B cell (primary cell): Measurements from ENCODE around the gene LRCOL1. TPM values are rescaled to one million over a fixed set of nuclear protein-coding genes. Genes with fewer than 3 reads are reported as not detected.

Experiments
- ATAC-seq: fragments of 200-7000 bp; cut with Tn5 transposase; one replicate; pipeline ENCODE4 v1.10.0; 2021; ENCODE audit warnings: low read depth, mild to moderate bottlenecking, moderate number of reproducible peaks, moderate library complexity
- CTCF ChIA-PET: fragments of 350-600 bp; sonication (Branson Sonifier 250); formaldehyde crosslinking; loops from one replicate; lab custom pipeline; 2021; ENCODE audit warnings: antibody characterized with exemption, inconsistent platforms; lab: Charles Lee
- POLR2A ChIA-PET: fragments of 350-600 bp; sonication (Branson Sonifier 250); formaldehyde crosslinking; loops from one replicate; lab custom pipeline; 2021; ENCODE audit warnings: antibody characterized with exemption; lab: Charles Lee
- DNase-seq: peaks from one replicate; pipeline ENCODE4 v3.0.0; 2013
- H2AFZ ChIP-seq: 2 replicates; pipeline ENCODE4 v1.6.1; 2012; ENCODE audit warnings: mild to moderate bottlenecking, low read depth, low read length; ENCODE audit not compliant: insufficient read depth, poor library complexity, severe bottlenecking
- H3K27ac ChIP-seq, 2 donors: 1 replicate in 1 of 2; 2 replicates in 1 of 2; pipeline ENCODE4 v1.5.1; 2012 to 2013; ENCODE audit warnings: low read length in 2 of 2, mild to moderate bottlenecking in 2 of 2, moderate library complexity in 1 of 2
- H3K27me3 ChIP-seq, 4 experiments: fragments of 200-600 bp in 1 of 4; sonication (generic) in 1 of 4; replicated peaks in 1 of 4; 1 replicate in 2 of 4; 2 replicates in 2 of 4; pipeline versions ENCODE4 v1.6.1 to v1.7.0; 2013 to 2016; ENCODE audit warnings: low read length in 3 of 4, mild to moderate bottlenecking in 2 of 4, mixed read lengths in 1 of 4, moderate library complexity in 1 of 4; ENCODE audit not compliant: insufficient read depth in 4 of 4, control insufficient read depth in 3 of 4; ENCODE audit errors: control extremely low read depth in 1 of 4
- H3K36me3 ChIP-seq, 2 experiments: replicated peaks in 1 of 2; 1 replicate in 1 of 2; 2 replicates in 1 of 2; pipeline versions ENCODE4 v1.6.1 to v1.7.1; 2013; ENCODE audit warnings: low read length in 1 of 2; ENCODE audit not compliant: insufficient read depth in 2 of 2, control insufficient read depth in 1 of 2; ENCODE audit errors: control extremely low read depth in 1 of 2, extremely low read depth in 1 of 2
- H3K4me1 ChIP-seq, 2 donors: fragments of 200-600 bp in 1 of 2; sonication (generic) in 1 of 2; 1 replicate in 1 of 2; 2 replicates in 1 of 2; pipeline versions ENCODE4 v1.5.1 to v1.6.1; 2013 to 2017; ENCODE audit warnings: low read length in 2 of 2; ENCODE audit not compliant: control insufficient read depth in 2 of 2, insufficient read depth in 2 of 2
- H3K4me2 ChIP-seq: replicated peaks from 2 replicates; pipeline ENCODE3; 2012; ENCODE audit warnings: mild to moderate bottlenecking, low read depth, low read length; ENCODE audit not compliant: poor library complexity, severe bottlenecking
- H3K4me3 ChIP-seq, 5 experiments: fragments of 200-600 bp in 1 of 5; sonication (generic) in 1 of 5; 1 replicate in 3 of 5; 2 replicates in 2 of 5; pipeline versions ENCODE4 v1.5.1 to v1.7.0; 2011 to 2016; ENCODE audit warnings: low read length in 4 of 5, mild to moderate bottlenecking in 4 of 5, low read depth in 2 of 5, control low read depth in 1 of 5, moderate library complexity in 1 of 5; ENCODE audit not compliant: insufficient read depth in 1 of 5; ENCODE audit errors: control extremely low read depth in 1 of 5, extremely low read depth in 1 of 5
- H3K79me2 ChIP-seq: fragments of 200-600 bp; sonication (generic); one replicate; pipeline ENCODE4 v1.6.0; 2016; ENCODE audit warnings: low read length; ENCODE audit not compliant: control insufficient read depth, insufficient read depth
- H3K9ac ChIP-seq: fragments of 200-600 bp; sonication (generic); 2 replicates; pipeline ENCODE4 v1.6.1; 2017; ENCODE audit warnings: mild to moderate bottlenecking, low read length, moderate library complexity
- H3K9me3 ChIP-seq, 3 donors: one replicate each; pipeline versions ENCODE4 v1.6.1 to v1.7.1; 2013; ENCODE audit warnings: low read length in 2 of 3; ENCODE audit not compliant: control insufficient read depth in 2 of 3, insufficient read depth in 1 of 3; ENCODE audit errors: control extremely low read depth in 1 of 3
- H4K20me1 ChIP-seq: 2 replicates; pipeline ENCODE4 v1.6.0; 2012; ENCODE audit warnings: mild to moderate bottlenecking, low read length; ENCODE audit not compliant: insufficient read depth, control insufficient read depth, poor library complexity, severe bottlenecking
- H3K27ac Mint-ChIP-seq: one replicate; pipeline ENCODE4 v1.8.0; 2021; ENCODE audit warnings: mixed read lengths
- H3K27me3 Mint-ChIP-seq: one replicate; pipeline ENCODE4 v1.8.0; 2021; ENCODE audit warnings: mixed read lengths
- H3K4me1 Mint-ChIP-seq: one replicate; pipeline ENCODE4 v1.8.0; 2021; ENCODE audit warnings: mixed read lengths
- H3K4me3 Mint-ChIP-seq: one replicate; pipeline ENCODE4 v1.8.0; 2021; ENCODE audit warnings: mixed read lengths
- H3K9me3 Mint-ChIP-seq: one replicate; pipeline ENCODE4 v1.8.0; 2022; ENCODE audit warnings: mixed read lengths; ENCODE audit not compliant: insufficient read depth
- CTCF ChIP-seq: fragments of 200-600 bp; IDR thresholded peaks from one replicate; pipeline ENCODE4 v1.8.0; 2022; ENCODE audit warnings: antibody characterized with exemption, mild to moderate bottlenecking
- EZH2 ChIP-seq: IDR thresholded peaks from 2 replicates; pipeline ENCODE4 v1.6.1; 2012; ENCODE audit warnings: borderline replicate concordance, low read depth, mild to moderate bottlenecking, moderate library complexity, low read length; ENCODE audit not compliant: insufficient read depth, poor library complexity, severe bottlenecking
- WGBS: methylation state at CpG from one replicate; pipeline ENCODE4 v1.1.5; 2013; ENCODE audit warnings: missing lambda C conversion rate; ENCODE audit not compliant: insufficient coverage; 5-methylcytosine and 5-hydroxymethylcytosine counted together
- intact Hi-C: fragments of 100-400 bp; cut with micrococcal nuclease; formaldehyde crosslinking; loops from one replicate; pipeline ENCODE4 v1.10.0; 2022
- polyA plus RNA-seq: library from polyadenylated mRNA; depleted of rRNA; stranded (reverse); fragments of >200 nt; gene quantifications from 2 replicates; pipeline ENCODE4 v1.2.3, GENCODE V29; 2012
- small RNA-seq: library from RNA; depleted of rRNA; stranded (forward); fragments of <200 nt; gene quantifications from one replicate; pipeline ENCODE3, GENCODE V24; 2012; ENCODE audit warnings: low replicate concordance, low read depth; ENCODE audit not compliant: insufficient read length
- total RNA-seq, 2 donors: library from RNA; stranded (reverse); fragments of 120-200 nt in 1 of 2; gene quantifications; 1 replicate in 1 of 2; 2 replicates in 1 of 2; pipeline versions ENCODE4 v1.2.3 to v1.2.4, GENCODE V29; 2013 to 2022

Gene LRCOL1
- total and polyA plus RNA-seq, 2 donors (not counting 1 experiment from before 2014, with no cell fraction given) = not detected

DNA sequence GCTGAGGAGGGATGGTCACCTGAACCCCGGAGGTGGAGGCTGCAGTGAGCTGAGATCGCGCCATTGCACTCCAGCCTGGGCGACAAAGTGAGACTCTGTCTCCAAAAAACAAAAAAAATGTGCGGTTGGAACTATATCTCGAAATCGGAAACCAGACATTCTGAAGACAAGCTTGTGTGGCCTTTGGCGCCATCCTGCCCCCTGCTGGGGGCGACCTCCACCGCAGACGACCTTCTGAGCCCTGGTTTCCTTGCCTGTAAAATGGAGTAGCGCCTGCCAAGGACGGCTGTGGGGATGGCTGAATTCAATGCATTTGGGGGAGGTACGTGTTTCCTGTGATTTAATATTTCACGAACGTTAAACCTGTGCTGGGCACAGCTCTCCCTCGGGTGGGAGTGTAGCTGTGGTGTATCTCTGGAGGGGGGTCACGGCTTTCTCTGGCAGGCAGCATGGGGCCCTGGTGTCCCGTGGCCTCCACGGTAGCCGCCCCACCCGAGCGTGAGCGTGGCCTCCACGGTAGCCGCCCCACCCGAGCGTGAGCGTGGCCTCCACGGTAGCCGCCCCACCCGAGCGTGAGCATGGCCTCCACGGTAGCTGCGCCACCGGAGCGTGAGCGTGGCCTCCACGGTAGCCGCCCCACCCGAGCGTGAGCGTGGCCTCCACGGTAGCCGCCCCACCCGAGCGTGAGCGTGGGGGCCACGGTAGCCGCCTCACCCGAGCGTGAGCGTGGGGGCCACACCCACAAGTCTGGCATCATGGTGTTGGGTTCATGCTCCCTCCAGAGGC lies 55.3 kb downstream of the LRCOL1 start:
- Mint-ChIP-seq H3K27me3 (no peaks in the 10 kb centered on the region), H3K4me3 (no peak overlapping the region), H3K4me1 (peaks cover 18% of the 10 kb centered on the region), H3K9me3 (no peaks in the 10 kb centered on the region), H3K27ac (no peak overlapping the region)
- H3K36me3 ChIP-seq = peaks cover 0 to 6% of the 10 kb centered on the region in 2 experiments
- ChIA-PET CTCF (interaction anchor here (1.0 to 1.6 kb wide), 2 partner anchors 11 to 140 kb away, joined by 3 to 7 read pairs; no protein-coding TSS in a partner anchor), POLR2A (no interaction called here)
- no peak overlapping the region for H3K4me3 ChIP-seq
- TF ChIP-seq EZH2 = no peak
- peak; percentile 18 for TF ChIP-seq CTCF
- H2AFZ ChIP-seq = no peak overlapping the region
- intact Hi-C loops = no loop called here
- WGBS = 96% methylated on average over 52 of the region's 53 CpGs
- peaks cover 16 to 20% of the 10 kb centered on the region in 2 donors for H3K4me1 ChIP-seq
- peaks cover 0 to 7% (median 0%) of the 10 kb centered on the region in 3 donors for H3K9me3 ChIP-seq
- H3K9ac ChIP-seq = no peak overlapping the region
- no peak overlapping the region for H3K27ac ChIP-seq
- no peaks in the 10 kb centered on the region for H3K27me3 ChIP-seq
- H4K20me1 ChIP-seq = peaks cover 24% of the 10 kb centered on the region
- ATAC-seq (no peak), DNase-seq (peak; percentile 48)
- H3K4me2 ChIP-seq = no peak overlapping the region
- H3K79me2 ChIP-seq = no peaks in the 10 kb centered on the region

Small RNA genes within 50 kb of the gene (small RNA-seq; reads per million reads assigned to genes)
- not detected for gene MIR6763

Other genes starting within 250 kb of the LRCOL1 start
- 112 and 121 TPM in 2 replicates for gene FBRSL1, start 120.4 kb downstream of the LRCOL1 start, total RNA-seq
- gene FBRSL1, start 120.4 kb downstream of the LRCOL1 start, polyA plus RNA-seq = 62.6 and 64.6 TPM in 2 replicates
- gene P2RX2, start 8.2 kb upstream of the LRCOL1 start, total RNA-seq = not detected in 2 replicates
- not detected in 2 replicates for gene P2RX2, start 8.2 kb upstream of the LRCOL1 start, polyA plus RNA-seq
- gene POLE, start 76.8 kb upstream of the LRCOL1 start, total RNA-seq = 62.0 and 69.1 TPM in 2 replicates
- 32.0 and 35.8 TPM in 2 replicates for gene POLE, start 76.8 kb upstream of the LRCOL1 start, polyA plus RNA-seq
- 6.7 and 10.2 TPM in 2 replicates for gene PXMP2, start 77.0 kb upstream of the LRCOL1 start, total RNA-seq
- 3.8 and 4.3 TPM in 2 replicates for gene PXMP2, start 77.0 kb upstream of the LRCOL1 start, polyA plus RNA-seq
- 28.3 and 29.9 TPM in 2 replicates for gene PGAM5, start 100.3 kb upstream of the LRCOL1 start, total RNA-seq
- 12.6 and 14.6 TPM in 2 replicates for gene PGAM5, start 100.3 kb upstream of the LRCOL1 start, polyA plus RNA-seq
- 148 and 158 TPM in 2 replicates for gene ANKLE2, start 151.2 kb upstream of the LRCOL1 start, total RNA-seq
- gene ANKLE2, start 151.2 kb upstream of the LRCOL1 start, polyA plus RNA-seq = 102 and 105 TPM in 2 replicates
- gene GOLGA3, start 218.3 kb upstream of the LRCOL1 start, total RNA-seq = 66.0 and 68.9 TPM in 2 replicates
- gene GOLGA3, start 218.3 kb upstream of the LRCOL1 start, polyA plus RNA-seq = 27.7 and 32.7 TPM in 2 replicates